ENCODE measurements around the gene VTN.

The VTN gene, protein sequence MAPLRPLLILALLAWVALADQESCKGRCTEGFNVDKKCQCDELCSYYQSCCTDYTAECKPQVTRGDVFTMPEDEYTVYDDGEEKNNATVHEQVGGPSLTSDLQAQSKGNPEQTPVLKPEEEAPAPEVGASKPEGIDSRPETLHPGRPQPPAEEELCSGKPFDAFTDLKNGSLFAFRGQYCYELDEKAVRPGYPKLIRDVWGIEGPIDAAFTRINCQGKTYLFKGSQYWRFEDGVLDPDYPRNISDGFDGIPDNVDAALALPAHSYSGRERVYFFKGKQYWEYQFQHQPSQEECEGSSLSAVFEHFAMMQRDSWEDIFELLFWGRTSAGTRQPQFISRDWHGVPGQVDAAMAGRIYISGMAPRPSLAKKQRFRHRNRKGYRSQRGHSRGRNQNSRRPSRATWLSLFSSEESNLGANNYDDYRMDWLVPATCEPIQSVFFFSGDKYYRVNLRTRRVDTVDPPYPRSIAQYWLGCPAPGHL

GRCh38 chr17:28370035-28370743 is at the start of gene VTN:
TSS of gene VTN (minus strand) at chr17:28370307. CDS start at chr17:28370203, 104 bp downstream.
- DNase-seq (ENCODE audit: low spot score), result no peak

DNA sequence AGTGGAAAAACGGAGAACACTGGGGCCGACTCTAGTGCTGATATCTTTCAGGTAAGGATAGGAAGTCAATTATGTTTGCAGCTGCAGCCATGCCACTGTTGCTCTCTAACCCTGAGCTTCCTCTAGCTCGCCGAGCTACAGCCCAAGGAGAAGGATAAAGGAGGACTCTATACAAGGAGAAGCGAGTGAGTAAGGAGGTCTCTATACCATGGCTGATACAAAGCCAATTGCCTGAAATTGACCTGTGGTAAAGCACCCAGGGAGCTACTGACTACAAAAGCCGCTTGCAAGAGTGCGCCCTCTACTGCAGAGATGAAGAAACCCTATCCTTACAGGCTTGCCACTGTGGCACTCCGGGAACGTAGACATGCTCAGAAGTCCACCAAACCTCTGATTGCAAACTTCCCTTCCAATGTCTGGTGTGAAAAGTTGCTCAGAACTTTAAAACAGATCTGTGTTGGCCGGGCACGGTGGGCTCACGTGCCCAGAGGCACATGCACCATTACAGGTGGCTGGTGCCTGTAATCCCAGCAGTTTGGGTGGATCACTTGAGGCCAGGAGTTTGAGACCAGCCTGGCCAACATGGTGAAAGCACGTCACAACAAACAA is 46.7 kb upstream of the VTN start:
- peak; percentile 65 for DNase-seq (ENCODE audit: low spot score)

- DNase-seq (ENCODE audit: low spot score), result no peak
Measured at GRCh38 chr17:28415886-28416285, 45.8 kb upstream of the VTN start.

GRCh38 chr17:28413804-28414203 is 43.7 kb upstream of the VTN start:
- DNase-seq (ENCODE audit: low spot score), result no peak

GRCh38 chr17:28412099-28412498 is 42.0 kb upstream of the VTN start:
- no peak for DNase-seq (ENCODE audit: low spot score)

GRCh38 chr17:28407974-28408306 is 37.8 kb upstream of the VTN start:
- DNase-seq (ENCODE audit: low spot score), result no peak

DNA sequence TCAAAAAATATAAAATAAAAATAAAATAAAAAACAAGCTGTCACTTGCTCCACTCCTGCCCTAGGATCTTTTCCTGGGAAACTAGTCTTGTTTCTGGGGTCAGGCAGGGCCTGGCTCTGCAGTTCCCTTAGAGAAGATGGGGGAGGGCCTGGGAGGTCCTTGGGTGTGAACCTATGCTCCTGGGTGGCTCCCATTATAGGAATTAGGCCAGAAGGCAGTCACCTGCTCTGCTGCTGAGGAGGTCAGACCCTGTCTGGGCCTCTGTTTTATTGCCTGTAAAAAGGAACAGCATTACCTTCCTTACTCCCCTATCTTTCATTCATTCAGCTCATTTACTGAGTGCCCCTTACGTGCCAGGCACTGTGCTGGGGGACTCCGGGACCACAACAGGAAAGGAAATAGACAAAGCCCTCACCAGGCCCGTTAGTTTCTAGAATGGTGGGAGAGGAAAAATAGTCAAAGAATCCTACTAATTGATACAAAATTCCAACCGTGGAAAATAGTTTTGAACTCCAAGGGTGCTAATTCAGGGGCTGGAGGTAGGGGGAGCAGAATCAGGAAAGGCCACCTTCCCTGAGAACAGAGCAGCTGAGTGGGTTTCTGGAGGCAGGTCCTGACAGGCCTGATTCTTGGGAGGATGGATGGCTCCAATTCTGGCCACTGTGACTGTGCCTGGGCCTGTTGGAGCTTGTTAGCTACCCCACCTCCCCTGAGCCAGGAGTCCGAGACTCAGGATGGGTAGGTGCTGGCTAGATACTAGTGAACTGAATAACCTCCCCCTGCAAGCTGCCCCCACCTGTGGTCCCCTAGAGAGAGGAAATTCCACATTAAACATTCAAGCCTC is 37.2 kb upstream of the VTN start:
- no peak for DNase-seq (ENCODE audit: low spot score)

- no peak for DNase-seq (ENCODE audit: low spot score)
Measured at GRCh38 chr17:28406473-28406814, 36.3 kb upstream of the VTN start.

- peak; percentile 62 for DNase-seq (ENCODE audit: low spot score)
Measured at GRCh38 chr17:28405632-28406472, 35.7 kb upstream of the VTN start, which contains the start of gene SLC46A1. TSS of gene SLC46A1 (minus strand) at chr17:28406212. CDS start at chr17:28406114, 98 bp downstream.

DNA sequence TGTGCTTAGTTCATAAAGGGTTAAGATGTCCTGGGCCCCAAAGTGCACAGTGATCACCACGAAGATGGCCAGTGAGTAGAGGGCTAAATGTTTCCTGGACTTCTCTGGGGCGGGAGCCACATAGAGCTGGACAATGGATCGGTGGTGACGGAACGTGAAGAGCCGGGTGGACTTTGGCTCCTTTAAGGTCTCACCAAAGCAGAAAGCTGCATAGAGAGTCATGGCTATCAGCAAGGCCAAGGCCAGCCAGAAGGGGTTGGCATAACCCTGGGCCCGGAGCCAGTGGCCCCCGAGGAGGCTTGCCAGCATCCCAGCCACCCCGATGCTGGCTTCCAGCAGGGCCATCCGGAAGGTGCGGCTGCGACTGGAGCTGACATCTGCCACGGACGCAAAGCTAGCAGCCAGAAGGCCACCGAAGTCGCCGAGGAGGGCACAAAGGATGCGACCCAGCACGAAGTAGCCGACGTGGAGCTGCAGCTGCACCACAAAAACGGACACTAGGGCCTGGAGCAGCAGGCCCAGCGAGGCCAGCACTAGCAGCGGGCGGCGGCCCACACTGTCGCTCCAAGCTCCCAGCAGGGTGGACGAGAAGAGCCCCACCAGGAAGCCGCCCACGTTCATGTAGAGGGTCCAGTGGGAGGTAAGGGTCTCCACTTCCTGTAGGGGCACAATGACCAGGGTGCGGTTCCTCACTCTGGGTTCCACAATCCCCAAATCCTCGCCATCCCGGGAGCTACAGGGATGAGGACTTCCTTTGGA is 34.9 kb upstream of the VTN start:
- peak; percentile 45 for DNase-seq (ENCODE audit: low spot score)

DNA sequence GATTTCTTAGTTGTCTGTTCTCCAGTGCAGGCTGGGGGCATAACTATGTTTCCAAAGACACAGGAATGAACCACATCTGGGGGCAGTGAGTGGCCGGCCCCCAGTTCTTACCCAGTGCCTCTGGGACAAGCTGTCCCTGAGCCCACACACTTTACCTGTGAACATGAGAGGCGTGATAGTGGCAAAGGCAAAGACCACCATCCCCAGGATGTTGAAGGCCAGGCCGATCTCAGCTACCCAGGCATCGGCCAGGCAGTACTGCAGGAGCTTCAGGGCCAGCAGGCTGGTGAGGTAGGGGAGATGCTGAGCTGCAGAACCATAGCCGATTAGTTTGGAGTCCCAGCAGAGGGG is 34.3 kb upstream of the VTN start:
- DNase-seq (ENCODE audit: low spot score), result no peak

DNA sequence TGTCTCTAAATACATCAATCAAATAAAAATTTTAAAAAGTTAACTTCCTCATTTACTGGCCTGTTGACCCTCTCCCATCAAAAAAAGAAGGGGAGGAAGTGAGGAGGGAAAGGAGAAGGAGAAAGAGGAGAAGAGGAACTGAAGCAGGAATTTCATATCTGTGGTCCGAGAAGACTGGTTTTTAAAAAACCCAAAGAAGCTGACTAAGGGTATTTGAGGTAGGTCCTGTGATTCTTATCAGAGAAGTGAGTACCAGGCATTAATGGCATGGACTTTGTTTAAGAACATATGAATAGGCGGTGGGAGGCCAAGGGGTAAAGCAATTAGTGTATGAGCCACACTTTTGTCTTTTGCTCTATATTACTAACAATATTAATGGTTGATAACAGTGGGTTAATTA is 33.9 kb upstream of the VTN start:
- DNase-seq (ENCODE audit: low spot score), result no peak

GRCh38 chr17:28402844-28403243 is 32.7 kb upstream of the VTN start:
- no peak for DNase-seq (ENCODE audit: low spot score)

DNA sequence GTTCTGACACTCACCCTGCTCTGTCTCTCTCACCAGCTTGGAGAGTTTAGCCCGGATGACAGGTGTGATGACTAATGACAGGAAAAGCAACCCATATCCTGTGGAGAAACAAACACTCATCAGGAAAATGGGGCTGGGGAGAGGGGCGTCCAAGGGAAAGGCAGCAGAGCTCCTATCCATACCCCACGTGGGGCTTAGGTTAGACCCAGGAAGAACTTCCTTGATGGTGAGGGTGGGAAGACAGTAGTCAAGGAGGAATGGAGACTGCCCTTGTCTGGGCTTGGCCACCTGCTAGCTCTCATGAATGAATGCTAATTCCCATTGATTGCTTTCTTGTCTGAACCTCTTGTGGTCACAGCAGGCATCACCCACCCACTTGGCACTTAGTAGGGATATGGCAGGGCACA is 32.1 kb upstream of the VTN start:
- DNase-seq (ENCODE audit: low spot score), result no peak

DNA sequence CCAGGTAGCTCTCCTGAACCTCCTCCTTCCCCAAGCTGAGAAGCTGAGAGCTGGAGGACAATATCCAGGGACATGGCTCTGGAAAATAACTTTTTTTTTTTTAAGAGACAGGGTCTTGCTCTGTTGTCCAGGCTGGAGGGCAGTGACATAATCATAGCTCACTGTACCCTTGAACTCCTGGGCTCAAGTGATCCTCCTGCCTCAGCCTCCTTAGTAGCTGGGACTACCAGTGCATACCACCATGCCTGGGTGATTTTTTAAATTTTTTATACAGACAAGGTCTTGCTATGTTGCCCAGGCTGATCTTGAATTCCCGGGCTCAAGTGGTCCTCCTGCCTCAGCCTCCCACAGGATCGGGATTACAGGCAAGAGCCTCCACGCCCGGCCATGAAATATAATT is 29.7 kb upstream of the VTN start:
- no peak for DNase-seq (ENCODE audit: low spot score)

DNA sequence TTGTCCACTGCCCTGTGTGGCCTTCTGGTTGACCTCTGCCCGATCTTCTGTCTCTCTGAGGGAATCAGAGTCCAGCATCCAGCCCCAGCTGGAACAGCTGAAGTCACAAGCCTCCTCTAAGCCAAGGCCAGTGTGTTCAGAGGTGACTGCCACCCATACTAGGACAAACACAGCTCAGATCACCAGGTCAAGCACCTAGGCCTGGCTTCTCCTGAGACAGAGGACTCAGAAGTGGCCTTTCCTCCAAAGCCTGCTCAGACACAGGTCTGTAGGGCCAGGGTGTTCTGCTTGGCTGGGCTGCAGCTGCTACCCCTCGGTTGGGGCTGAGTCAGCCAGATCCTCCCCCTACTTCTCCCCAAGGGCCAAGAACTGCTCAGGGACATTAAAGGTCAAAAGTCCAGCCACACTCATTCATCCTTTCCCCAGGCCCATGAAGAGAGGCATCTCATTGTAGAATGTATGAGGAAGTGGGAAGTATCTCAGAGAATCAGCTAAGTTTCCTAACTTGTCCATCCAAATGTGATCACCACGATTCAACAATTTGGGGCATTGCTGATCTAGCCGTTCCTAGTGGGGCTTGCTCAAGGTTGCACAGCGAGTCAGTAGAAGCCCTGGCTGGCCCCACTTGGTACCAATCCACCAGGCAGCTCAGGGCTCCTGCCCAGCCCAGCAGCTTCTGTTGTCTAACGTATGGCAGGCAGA is 28.3 kb upstream of the VTN start:
- no peak for DNase-seq (ENCODE audit: low spot score)

- DNase-seq (ENCODE audit: low spot score), result no peak
Measured at GRCh38 chr17:28397687-28398279, 27.7 kb upstream of the VTN start.

DNA sequence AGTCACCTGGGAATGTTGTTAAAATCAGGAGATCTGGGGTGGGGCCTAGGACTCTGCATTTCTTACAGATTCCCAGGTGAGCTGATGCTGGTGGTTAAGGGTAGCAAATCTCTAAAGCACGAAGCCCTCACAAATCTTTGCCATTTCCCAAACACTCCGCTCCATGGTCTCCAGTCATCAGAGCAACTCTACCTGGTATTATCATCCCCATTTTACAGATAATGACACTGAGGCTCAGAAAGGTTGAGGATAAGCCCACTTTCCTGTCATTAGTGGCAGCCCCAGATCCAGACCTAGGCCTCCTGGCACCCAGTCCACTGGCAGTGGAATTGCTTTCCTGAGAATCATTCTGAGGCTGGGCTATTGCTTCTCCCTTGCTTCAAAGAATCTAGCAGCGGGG is 27.2 kb upstream of the VTN start:
- DNase-seq (ENCODE audit: low spot score), result no peak

- DNase-seq (ENCODE audit: low spot score), result no peak
Measured at GRCh38 chr17:28396635-28397239, 26.6 kb upstream of the VTN start.

All from RKO (cell line).